NCI-H146 (cell line): Measurements from ENCODE around the gene AFTPH.

Experiments
- DNase-seq: peaks from one replicate; lab custom pipeline; 2025; lab: John Stamatoyannopoulos, UW

The AFTPH gene

GRCh38 chr2:64632835-64633819, 109.0 kb downstream of the AFTPH start:
- DNase-seq: no peak

GRCh38 chr2:64634345-64635267, 110.5 kb downstream of the AFTPH start:
- DNase-seq: no peak

- no peak for DNase-seq
These were observed 112.1 kb downstream of the AFTPH start for GRCh38 chr2:64635976-64636911.

GRCh38 chr2:64637000-64637635, 113.0 kb downstream of the AFTPH start:
- DNase-seq: no peak

- no peak for DNase-seq
These were observed 113.8 kb downstream of the AFTPH start for GRCh38 chr2:64637931-64638330.

GRCh38 chr2:64638502-64639120, 114.5 kb downstream of the AFTPH start:
- DNase-seq: no peak

- no peak for DNase-seq
These were observed 115.6 kb downstream of the AFTPH start for GRCh38 chr2:64639691-64640090.

GRCh38 chr2:64640153-64641044, 116.3 kb downstream of the AFTPH start:
- DNase-seq: no peak

GRCh38 chr2:64641599-64641998, 117.5 kb downstream of the AFTPH start:
- peak; percentile 16 for DNase-seq
